ENCODE data around the gene HLA-DPA1. TPM values are rescaled to one million over a fixed set of nuclear protein-coding genes. Genes with fewer than 3 reads are reported as not detected.

Gene HLA-DPA1
- total RNA-seq, 1 experiment from 2014 or later, result 2.6 TPM

DNA sequence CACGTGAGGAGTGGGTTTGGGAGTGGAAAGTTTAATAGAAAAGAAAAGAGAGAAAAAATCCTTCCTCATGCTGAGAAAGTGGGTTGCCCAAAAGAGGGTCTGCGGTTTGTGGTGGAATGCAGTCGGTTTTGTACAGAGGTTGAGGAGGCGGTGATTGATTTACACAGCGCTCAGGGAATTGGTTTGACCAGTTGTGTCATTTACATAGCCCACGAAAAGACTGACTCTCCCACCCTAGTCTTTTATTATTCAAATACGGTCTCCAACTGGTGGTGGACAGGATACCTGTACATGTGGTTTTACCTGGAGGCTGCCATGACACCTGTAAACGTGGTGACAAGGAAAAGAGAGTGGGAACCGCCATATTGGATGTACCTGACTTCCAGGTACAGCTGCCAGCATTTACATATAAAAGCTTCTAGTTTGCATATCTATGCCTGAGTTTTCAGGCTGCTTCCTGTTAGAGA lies 44.4 kb upstream of the HLA-DPA1 start:
- Histone ChIP-seq H2AK5ac (ENCODE audit: insufficient read length, low read length) (no peak overlapping the region), H2BK120ac (ENCODE audit: low read depth, low read length, poor library complexity, severe bottlenecking) (peak overlapping the region; percentile 26), H3K9me3 (ENCODE audit: control insufficient read depth, low read depth, low read length) (peaks cover 1% of the 10 kb centered on the region), H3K23ac (ENCODE audit: insufficient read length, low read depth, low read length) (no peak overlapping the region), H4K20me1 (ENCODE audit: control insufficient read depth, insufficient read depth, insufficient read length) (no peaks in the 10 kb centered on the region), H4K5ac (ENCODE audit: insufficient read length, low read depth, low read length) (no peak overlapping the region), H3K14ac (ENCODE audit: insufficient read depth, low read length) (peak overlapping the region; percentile 73; the same call in 1 of the 2 replicates), H2BK20ac (ENCODE audit: low read depth, low read length, poor library complexity, severe bottlenecking) (no peak overlapping the region), H2BK5ac (ENCODE audit: insufficient read length, low read length) (no peak overlapping the region), H3K18ac (ENCODE audit: insufficient read length, low read depth, low read length) (peak overlapping the region; percentile 22), H2BK15ac (ENCODE audit: low read depth, low read length) (no peak overlapping the region), H3K23me2 (ENCODE audit: insufficient read length, low read depth, low read length, poor library complexity, severe bottlenecking) (peaks cover 16% of the 10 kb centered on the region), H3K56ac (ENCODE audit: insufficient read length, low read depth, low read length) (no peak overlapping the region), H4K91ac (ENCODE audit: insufficient read length, low read depth, low read length) (no peak overlapping the region), H3K79me1 (ENCODE audit: insufficient read depth, low read depth, low read length, poor library complexity, severe bottlenecking) (no peaks in the 10 kb centered on the region), H4K8ac (replicated peaks; ENCODE audit: insufficient read length, low read depth, low read length) (no peak overlapping the region), H3K79me2 (ENCODE audit: insufficient read depth, low read length) (peaks cover 19% of the 10 kb centered on the region; the same call in 1 of the 2 replicates), H2BK12ac (ENCODE audit: insufficient read length, low read depth, low read length) (peak overlapping the region; percentile 22), H2AFZ (ENCODE audit: low read length) (no peak overlapping the region), H3K27ac (ENCODE audit: insufficient read length, low read depth, low read length) (peak overlapping the region; percentile 77), H3K4me1 (ENCODE audit: insufficient read depth, low read length) (peaks cover 9% of the 10 kb centered on the region; the same call in 1 of the 2 replicates), H3T11ph (ENCODE audit: low read length) (no peak overlapping the region), H3K4ac (ENCODE audit: low read depth, low read length) (no peak overlapping the region; the same call in 1 of the 2 replicates), H3K27me3 (ENCODE audit: insufficient read depth, low read length) (no peaks in the 10 kb centered on the region), H3K9ac (ENCODE audit: extremely low read depth, insufficient read length, low read length) (peak overlapping the region; percentile 69), H3K4me2 (ENCODE audit: insufficient read depth, insufficient read length, low read length) (peak overlapping the region; percentile 73)
- Mint-ChIP-seq H3K36me3 (ENCODE audit: insufficient read depth in 1 of 3, low read depth in 3 of 3) (peaks cover 11 to 13% (median 12%) of the 10 kb centered on the region in 3 experiments), H3K27me3 (ENCODE audit: low read depth) (peaks cover 3% of the 10 kb centered on the region), H3K27ac (peak overlapping the region; percentile 97 to 100 (median 98)), H3K4me3 (peak overlapping the region; percentile 92 to 94), H3K4me1 (peaks cover 70 to 75% of the 10 kb centered on the region in 2 experiments), H3K9me3 (peaks cover 0 to 6% of the 10 kb centered on the region in 2 experiments; a peak in 4 of 5 replicates)
- no CpG with 5 or more reads among the region's 9 CpGs for WGBS (ENCODE audit: extremely low coverage, insufficient read length, low lambda C conversion rate)
- peak; percentile 60 for DNase-seq
- TF ChIP-seq, protein P1, sequence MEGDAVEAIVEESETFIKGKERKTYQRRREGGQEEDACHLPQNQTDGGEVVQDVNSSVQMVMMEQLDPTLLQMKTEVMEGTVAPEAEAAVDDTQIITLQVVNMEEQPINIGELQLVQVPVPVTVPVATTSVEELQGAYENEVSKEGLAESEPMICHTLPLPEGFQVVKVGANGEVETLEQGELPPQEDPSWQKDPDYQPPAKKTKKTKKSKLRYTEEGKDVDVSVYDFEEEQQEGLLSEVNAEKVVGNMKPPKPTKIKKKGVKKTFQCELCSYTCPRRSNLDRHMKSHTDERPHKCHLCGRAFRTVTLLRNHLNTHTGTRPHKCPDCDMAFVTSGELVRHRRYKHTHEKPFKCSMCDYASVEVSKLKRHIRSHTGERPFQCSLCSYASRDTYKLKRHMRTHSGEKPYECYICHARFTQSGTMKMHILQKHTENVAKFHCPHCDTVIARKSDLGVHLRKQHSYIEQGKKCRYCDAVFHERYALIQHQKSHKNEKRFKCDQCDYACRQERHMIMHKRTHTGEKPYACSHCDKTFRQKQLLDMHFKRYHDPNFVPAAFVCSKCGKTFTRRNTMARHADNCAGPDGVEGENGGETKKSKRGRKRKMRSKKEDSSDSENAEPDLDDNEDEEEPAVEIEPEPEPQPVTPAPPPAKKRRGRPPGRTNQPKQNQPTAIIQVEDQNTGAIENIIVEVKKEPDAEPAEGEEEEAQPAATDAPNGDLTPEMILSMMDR (conservative IDR thresholded peaks at IDR 0.05), result no peak

Measured in H9 (cell line).